GM12874 (cell line): Measurements from ENCODE around the gene SMIM5.

Experiments used
- CTCF ChIP-seq: IDR thresholded peaks from 2 replicates; pipeline ENCODE4 v1.5.1; 2011; ENCODE audit warnings: low read depth, mild to moderate bottlenecking, control low read depth, low read length, moderate library complexity; ENCODE audit not compliant: insufficient read depth

SMIM5 gene

DNA sequence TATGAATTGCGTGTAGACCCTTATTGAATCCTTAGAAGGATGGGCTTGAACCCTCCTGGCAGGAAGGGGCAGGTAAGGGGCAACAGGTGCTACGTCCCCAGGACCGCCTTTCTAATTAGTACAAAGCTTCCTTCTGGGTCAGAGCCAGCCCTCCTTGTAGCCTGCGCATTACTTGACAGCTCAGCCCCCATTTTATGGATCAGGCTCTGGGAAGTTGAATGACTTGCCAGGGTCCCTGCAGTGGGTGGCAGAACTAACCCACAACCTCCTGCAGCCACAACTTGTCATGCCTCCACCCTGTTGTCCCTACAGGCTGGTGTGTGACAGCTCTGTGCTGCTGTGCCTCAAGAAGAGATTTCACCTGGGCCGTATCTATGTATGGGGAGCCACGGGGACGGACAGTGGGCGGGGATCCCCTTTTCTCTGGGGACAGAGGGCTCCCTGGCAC, 42.9 kb upstream of the SMIM5 start:
- TF ChIP-seq CTCF: no peak

- no peak for TF ChIP-seq CTCF
Measured at GRCh38 chr17:75590849-75591721, 42.1 kb upstream of the SMIM5 start.

GRCh38 chr17:75591722-75592302, 41.4 kb upstream of the SMIM5 start:
- no peak for TF ChIP-seq CTCF

GRCh38 chr17:75592348-75593020, 40.8 kb upstream of the SMIM5 start:
- TF ChIP-seq CTCF: no peak

- no peak for TF ChIP-seq CTCF
Measured at GRCh38 chr17:75594499-75595283, 38.5 kb upstream of the SMIM5 start.

DNA sequence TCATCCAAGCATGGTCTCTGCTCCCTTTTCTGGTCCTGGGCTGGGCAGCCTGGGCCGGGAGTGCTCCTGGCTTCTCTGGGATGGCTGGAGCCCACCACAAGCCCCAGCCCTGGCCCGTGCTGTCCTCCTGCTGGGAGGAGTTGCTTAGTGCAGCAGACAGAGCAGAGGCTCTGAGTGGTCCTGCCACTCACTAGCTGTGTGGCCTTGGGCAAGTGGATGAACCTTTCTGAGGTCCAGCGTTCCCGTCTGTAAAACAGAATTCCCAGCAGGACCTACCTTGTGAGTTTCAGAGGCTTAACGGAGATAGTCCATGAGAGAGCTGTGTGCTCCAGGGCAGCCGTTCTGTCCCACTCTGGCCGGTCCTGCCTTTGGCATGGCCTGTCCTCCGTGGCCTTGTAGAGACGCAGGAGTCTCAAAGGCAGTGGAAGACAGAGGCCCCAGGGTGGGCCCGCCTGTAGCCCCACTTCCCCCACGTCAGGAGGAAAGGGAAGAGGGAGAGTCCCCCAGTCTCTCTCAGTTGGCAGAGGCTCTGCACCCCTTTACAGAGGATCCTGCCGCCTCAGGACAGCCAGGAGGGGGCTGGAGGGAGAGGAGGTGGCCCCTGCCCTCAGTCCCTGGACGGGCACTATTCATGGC, 37.8 kb upstream of the SMIM5 start:
- no peak for TF ChIP-seq CTCF
